ENCODE data around the gene RPAP2. TPM values are rescaled to one million over a fixed set of nuclear protein-coding genes. Genes with fewer than 3 reads are reported as not detected.
"Not testable (repeated sequence)": the region's sequence is repeated elsewhere in the genome, so short reads cannot be mapped to it uniquely, and the experiment has no call there.

RPAP2 gene
- total and polyA plus RNA-seq, 8 donors, result 19.3 to 33.8 (median 29.7) TPM

DNA sequence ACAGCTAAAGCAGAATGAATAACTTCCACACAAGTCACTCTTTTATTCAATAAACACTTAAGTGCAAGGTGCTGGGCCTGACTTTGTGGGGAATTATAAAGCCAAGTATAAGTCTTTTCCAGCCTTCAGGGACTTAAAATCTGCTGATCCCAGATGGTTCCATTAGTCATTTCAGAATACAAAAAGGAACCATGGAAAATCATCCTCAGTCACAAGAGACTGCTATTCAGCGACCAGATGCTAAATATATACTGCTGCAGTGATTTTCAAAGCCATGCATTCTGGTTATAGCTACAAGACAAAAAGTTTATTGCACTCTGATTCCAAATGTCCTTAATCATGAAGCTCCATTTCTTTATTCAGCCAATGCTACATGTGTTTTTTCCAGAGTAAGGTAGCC lies 25.8 kb upstream of the RPAP2 start:
- intact Hi-C loops (cut with DNase I), result no loop called here
- Histone ChIP-seq H3K4me1 (no peaks in the 10 kb centered on the region), H3K27me3 (no peaks in the 10 kb centered on the region), H3K36me3 (peaks cover 0 to 58% of the 10 kb centered on the region in 2 donors), H3K27ac (no peak overlapping the region), H3K4me3 (no peak overlapping the region), H3K9me3 (no peaks in the 10 kb centered on the region)
- ATAC-seq, result no peak
- TF ChIP-seq, protein P1, sequence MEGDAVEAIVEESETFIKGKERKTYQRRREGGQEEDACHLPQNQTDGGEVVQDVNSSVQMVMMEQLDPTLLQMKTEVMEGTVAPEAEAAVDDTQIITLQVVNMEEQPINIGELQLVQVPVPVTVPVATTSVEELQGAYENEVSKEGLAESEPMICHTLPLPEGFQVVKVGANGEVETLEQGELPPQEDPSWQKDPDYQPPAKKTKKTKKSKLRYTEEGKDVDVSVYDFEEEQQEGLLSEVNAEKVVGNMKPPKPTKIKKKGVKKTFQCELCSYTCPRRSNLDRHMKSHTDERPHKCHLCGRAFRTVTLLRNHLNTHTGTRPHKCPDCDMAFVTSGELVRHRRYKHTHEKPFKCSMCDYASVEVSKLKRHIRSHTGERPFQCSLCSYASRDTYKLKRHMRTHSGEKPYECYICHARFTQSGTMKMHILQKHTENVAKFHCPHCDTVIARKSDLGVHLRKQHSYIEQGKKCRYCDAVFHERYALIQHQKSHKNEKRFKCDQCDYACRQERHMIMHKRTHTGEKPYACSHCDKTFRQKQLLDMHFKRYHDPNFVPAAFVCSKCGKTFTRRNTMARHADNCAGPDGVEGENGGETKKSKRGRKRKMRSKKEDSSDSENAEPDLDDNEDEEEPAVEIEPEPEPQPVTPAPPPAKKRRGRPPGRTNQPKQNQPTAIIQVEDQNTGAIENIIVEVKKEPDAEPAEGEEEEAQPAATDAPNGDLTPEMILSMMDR (IDR thresholded peaks at IDR 0.05), result no peak
- no peak for DNase-seq

GRCh38 chr1:92274939-92275338 lies 23.9 kb upstream of the RPAP2 start:
- TF ChIP-seq, protein P1 (IDR thresholded peaks at IDR 0.05), result no peak
- H3K4me1 ChIP-seq, result no peaks in the 10 kb centered on the region
- ATAC-seq (no peak), DNase-seq (no peak)
- no peak overlapping the region for H3K4me3 ChIP-seq
- intact Hi-C loops (cut with DNase I), result no loop called here
- peaks cover 0 to 57% of the 10 kb centered on the region in 2 donors for H3K36me3 ChIP-seq
- no peaks in the 10 kb centered on the region for H3K27me3 ChIP-seq
- no peaks in the 10 kb centered on the region for H3K9me3 ChIP-seq
- H3K27ac ChIP-seq, result no peak overlapping the region

DNA sequence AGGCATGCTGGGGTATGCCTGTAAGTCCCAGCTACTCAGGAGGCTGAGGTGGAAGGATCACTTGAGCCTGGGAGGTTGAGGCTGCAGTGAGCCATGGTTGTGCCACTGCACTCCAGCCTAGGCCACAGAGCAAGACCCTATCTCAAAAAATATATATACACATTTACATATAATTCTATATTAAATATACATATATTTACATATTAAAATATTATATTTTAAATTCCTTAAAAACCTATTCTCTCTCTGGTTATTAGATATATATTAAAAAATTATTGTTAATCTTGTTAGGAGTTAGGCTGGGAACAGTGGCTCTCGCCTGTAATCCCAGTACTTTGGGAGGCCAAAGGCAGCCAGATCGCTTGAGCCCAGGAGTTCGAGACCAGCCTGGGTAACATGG lies 22.8 kb upstream of the RPAP2 start:
- DNase-seq (no peak), ATAC-seq (no peak)
- H3K9me3 ChIP-seq, result no peaks in the 10 kb centered on the region
- no peak overlapping the region for H3K4me3 ChIP-seq
- intact Hi-C loops (cut with DNase I), result no loop called here
- TF ChIP-seq, protein P1 (IDR thresholded peaks at IDR 0.05), result no peak
- peaks cover 0 to 60% of the 10 kb centered on the region in 2 donors for H3K36me3 ChIP-seq
- no peak overlapping the region for H3K27ac ChIP-seq
- H3K27me3 ChIP-seq, result no peaks in the 10 kb centered on the region
- no peaks in the 10 kb centered on the region for H3K4me1 ChIP-seq

DNA sequence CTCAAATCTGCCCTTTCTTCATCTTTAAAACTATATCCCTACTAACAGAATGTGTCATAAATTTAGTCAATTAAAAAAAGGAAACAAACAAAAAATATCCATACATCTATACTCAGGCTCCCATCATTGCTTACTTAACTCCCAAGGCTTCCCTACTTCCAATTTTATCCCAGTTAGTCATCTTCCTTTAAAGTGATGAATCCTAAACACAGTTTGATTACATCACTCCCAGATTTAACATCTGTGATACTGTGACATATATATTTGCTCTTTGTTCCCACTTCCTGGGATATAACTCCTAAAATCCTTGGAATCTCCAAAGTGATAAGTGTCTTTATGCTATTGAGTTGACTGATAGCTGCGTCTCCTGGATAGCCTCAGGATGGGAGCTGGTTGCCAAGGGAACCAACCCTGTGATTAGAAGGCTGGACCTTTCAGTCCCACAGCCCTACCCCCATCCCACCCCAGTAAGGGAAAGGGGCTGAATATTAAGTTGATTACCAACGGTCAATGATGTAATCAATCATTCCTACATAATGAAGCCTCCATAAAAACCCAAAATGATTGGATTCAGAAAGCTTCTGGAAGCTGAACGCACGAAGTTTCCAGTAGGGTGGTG lies 21.6 kb upstream of the RPAP2 start:
- TF ChIP-seq, protein P1 (IDR thresholded peaks at IDR 0.05), result no peak
- Histone ChIP-seq H3K27ac (no peak overlapping the region), H3K4me3 (no peak overlapping the region), H3K9me3 (no peaks in the 10 kb centered on the region), H3K27me3 (no peaks in the 10 kb centered on the region), H3K36me3 (peaks cover 0 to 65% of the 10 kb centered on the region in 2 donors), H3K4me1 (no peaks in the 10 kb centered on the region)
- ATAC-seq (no peak), DNase-seq (no peak)
- intact Hi-C loops (cut with DNase I), result no loop called here

GRCh38 chr1:92279781-92280180 lies 19.1 kb upstream of the RPAP2 start:
- ATAC-seq; H3K27me3 ChIP-seq; H3K27ac ChIP-seq; DNase-seq; intact Hi-C loops (cut with DNase I); H3K4me3 ChIP-seq; H3K9me3 ChIP-seq; H3K4me1 ChIP-seq: not testable (repeated sequence)
- peaks cover 0 to 59% of the 10 kb centered on the region in 2 donors for H3K36me3 ChIP-seq

DNA sequence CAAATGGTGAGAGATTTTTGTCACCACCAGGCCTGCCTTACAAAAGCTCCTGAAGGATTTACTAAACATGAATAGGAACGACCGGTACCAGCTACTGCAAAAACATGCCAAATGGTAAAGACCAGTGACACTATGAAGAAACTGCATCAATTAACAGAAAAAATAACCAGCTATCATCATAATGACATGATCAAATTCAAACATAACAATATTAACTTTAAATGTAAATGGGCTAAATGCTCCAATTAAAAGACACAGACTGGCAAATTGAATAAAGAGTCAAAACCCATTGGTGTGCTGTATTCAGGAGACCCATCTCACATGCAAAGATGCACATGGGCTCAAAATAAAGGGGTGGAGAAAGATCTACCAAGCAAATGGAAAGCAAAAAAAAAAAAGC lies 17.4 kb upstream of the RPAP2 start:
- H3K27ac ChIP-seq; H3K4me1 ChIP-seq; ATAC-seq; H3K9me3 ChIP-seq; DNase-seq; H3K27me3 ChIP-seq; intact Hi-C loops (cut with DNase I); H3K4me3 ChIP-seq: not testable (repeated sequence)
- H3K36me3 ChIP-seq, result peaks cover 0 to 63% of the 10 kb centered on the region in 2 donors

Data from left lung (tissue), 10 donors.